Measurements from ENCODE around the gene COL5A1. TPM values are rescaled to one million over a fixed set of nuclear protein-coding genes. Genes with fewer than 3 reads are reported as not detected.

The COL5A1 gene
- total and polyA plus RNA-seq, 11 donors: 7.6 to 91.3 (median 13.4) TPM

- H3K27ac ChIP-seq: no peak overlapping the region
- intact Hi-C loops (cut with DNase I): loop anchor here in 2 of 10 donors (10.0 kb wide), 1 partner anchor 573 kb away; no protein-coding TSS in a partner anchor
- H3K9me3 ChIP-seq: no peaks in the 10 kb centered on the region
- H3K4me3 ChIP-seq: no peak overlapping the region
- no peak for TF ChIP-seq POLR2A (IDR thresholded peaks at IDR 0.05)
- no peak for TF ChIP-seq CTCF (IDR thresholded peaks at IDR 0.05)
- DNase-seq (no peak), ATAC-seq (no peak)
- no peaks in the 10 kb centered on the region for H3K4me1 ChIP-seq
- H3K27me3 ChIP-seq: no peaks in the 10 kb centered on the region
- peaks cover 0 to 61% (median 16%) of the 10 kb centered on the region in 9 donors for H3K36me3 ChIP-seq
- 95 to 100% (median 97%) methylated on average over 1 of the region's 1 CpG for WGBS, 4 donors
Measured at GRCh38 chr9:134747951-134748489, 106.4 kb downstream of the COL5A1 start.

- no peak for DNase-seq
- peaks cover 0 to 62% (median 16%) of the 10 kb centered on the region in 9 donors for H3K36me3 ChIP-seq
- H3K9me3 ChIP-seq: no peaks in the 10 kb centered on the region
- H3K4me3 ChIP-seq: no peak overlapping the region
- 77 to 83% (median 82%) methylated on average over 8 of the region's 8 CpGs for WGBS, 4 donors
- intact Hi-C loops (cut with DNase I): loop anchor here in 2 of 10 donors (10.0 kb wide), 1 partner anchor 574 kb away; no protein-coding TSS in a partner anchor
- ATAC-seq: no peak
- TF ChIP-seq CTCF (IDR thresholded peaks at IDR 0.05) (no peak), POLR2A (IDR thresholded peaks at IDR 0.05) (no peak)
- H3K27me3 ChIP-seq: no peaks in the 10 kb centered on the region
- no peak overlapping the region for H3K27ac ChIP-seq
- no peaks in the 10 kb centered on the region for H3K4me1 ChIP-seq
Measured at GRCh38 chr9:134748591-134748990, 107.0 kb downstream of the COL5A1 start.

GRCh38 chr9:134750450-134751155, 109.0 kb downstream of the COL5A1 start:
- TF ChIP-seq CTCF (IDR thresholded peaks at IDR 0.05) (no peak), POLR2A (IDR thresholded peaks at IDR 0.05) (no peak)
- H3K4me1 ChIP-seq: no peaks in the 10 kb centered on the region
- WGBS, 4 donors: 88 to 94% (median 93%) methylated on average over 9 to 21 of the region's 21 CpGs
- no peak overlapping the region for H3K4me3 ChIP-seq
- H3K27ac ChIP-seq: no peak overlapping the region
- H3K36me3 ChIP-seq: peaks cover 0 to 78% (median 20%) of the 10 kb centered on the region in 9 donors
- no peaks in the 10 kb centered on the region for H3K27me3 ChIP-seq
- peak in 1 of 4 donors; percentile 17 for ATAC-seq
- no peaks in the 10 kb centered on the region for H3K9me3 ChIP-seq
- intact Hi-C loops (cut with DNase I): no loop called here
- no peak for DNase-seq

GRCh38 chr9:134751622-134752021, 110.0 kb downstream of the COL5A1 start:
- H3K36me3 ChIP-seq: peaks cover 0 to 73% (median 15%) of the 10 kb centered on the region in 9 donors

More at GRCh38 chr9:134751622-134752021, 110.0 kb downstream of the COL5A1 start:
- Histone ChIP-seq H3K4me1 (no peaks in the 10 kb centered on the region), H3K27me3 (no peaks in the 10 kb centered on the region), H3K4me3 (no peak overlapping the region), H3K27ac (no peak overlapping the region), H3K9me3 (no peaks in the 10 kb centered on the region)
- TF ChIP-seq CTCF (IDR thresholded peaks at IDR 0.05) (no peak), POLR2A (IDR thresholded peaks at IDR 0.05) (no peak)
- DNase-seq: no peak
- no peak for ATAC-seq
- 94 to 97% (median 96%) methylated on average over 5 of the region's 5 CpGs for WGBS, 4 donors
- intact Hi-C loops (cut with DNase I): no loop called here

Measured in heart left ventricle (tissue), 16 donors.